ENCODE results near the gene ALKAL2. TPM values are rescaled to one million over a fixed set of nuclear protein-coding genes. Genes with fewer than 3 reads are reported as not detected.

Gene ALKAL2
- total and polyA plus RNA-seq, 2 donors (not counting 3 experiments of a cell fraction or from before 2014, with no cell fraction given) = not detected

DNA sequence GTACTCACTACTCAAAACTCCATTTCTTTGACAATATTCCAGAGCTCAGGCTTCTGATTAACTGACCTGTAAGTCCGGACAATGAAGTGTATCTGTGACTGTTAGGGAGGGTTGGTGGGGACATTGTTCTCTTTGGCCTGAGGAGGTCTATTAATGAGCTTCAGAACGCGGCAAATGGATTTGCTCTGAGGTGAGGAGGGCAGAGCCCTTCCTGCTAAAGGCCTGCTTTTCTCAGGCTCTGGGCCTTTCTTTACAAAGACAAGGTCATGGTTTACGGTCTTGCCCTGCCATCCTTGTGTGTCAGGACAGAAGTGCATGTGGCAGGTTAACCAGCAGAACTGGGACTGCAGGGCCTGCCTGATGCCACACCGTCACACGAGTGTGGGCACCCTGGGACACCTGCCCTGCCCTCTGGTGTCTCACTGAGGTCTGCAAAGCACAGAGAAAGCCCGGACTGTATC, 7.2 kb downstream of the ALKAL2 start:
- no peak for TF ChIP-seq POLR2AphosphoS5 (IDR thresholded peaks at IDR 0.05; ENCODE audit: insufficient read depth, low read depth, low read length)
- no peak for TF ChIP-seq POLR2A (IDR thresholded peaks at IDR 0.05; ENCODE audit: low read depth, low read length)
- TF ChIP-seq EZH2 (IDR thresholded peaks at IDR 0.05; ENCODE audit: borderline replicate concordance, low read depth, low read length, severe bottlenecking) = no peak
- TF ChIP-seq, protein P1, sequence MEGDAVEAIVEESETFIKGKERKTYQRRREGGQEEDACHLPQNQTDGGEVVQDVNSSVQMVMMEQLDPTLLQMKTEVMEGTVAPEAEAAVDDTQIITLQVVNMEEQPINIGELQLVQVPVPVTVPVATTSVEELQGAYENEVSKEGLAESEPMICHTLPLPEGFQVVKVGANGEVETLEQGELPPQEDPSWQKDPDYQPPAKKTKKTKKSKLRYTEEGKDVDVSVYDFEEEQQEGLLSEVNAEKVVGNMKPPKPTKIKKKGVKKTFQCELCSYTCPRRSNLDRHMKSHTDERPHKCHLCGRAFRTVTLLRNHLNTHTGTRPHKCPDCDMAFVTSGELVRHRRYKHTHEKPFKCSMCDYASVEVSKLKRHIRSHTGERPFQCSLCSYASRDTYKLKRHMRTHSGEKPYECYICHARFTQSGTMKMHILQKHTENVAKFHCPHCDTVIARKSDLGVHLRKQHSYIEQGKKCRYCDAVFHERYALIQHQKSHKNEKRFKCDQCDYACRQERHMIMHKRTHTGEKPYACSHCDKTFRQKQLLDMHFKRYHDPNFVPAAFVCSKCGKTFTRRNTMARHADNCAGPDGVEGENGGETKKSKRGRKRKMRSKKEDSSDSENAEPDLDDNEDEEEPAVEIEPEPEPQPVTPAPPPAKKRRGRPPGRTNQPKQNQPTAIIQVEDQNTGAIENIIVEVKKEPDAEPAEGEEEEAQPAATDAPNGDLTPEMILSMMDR (IDR thresholded peaks at IDR 0.05; ENCODE audit: extremely low read depth in 1 of 2, insufficient read depth in 1 of 2, low read depth in 1 of 2, low read length in 2 of 2) = no peak
- no peak for TF ChIP-seq FOS (IDR thresholded peaks at IDR 0.05; ENCODE audit: borderline replicate concordance, insufficient read depth, low read length)
- TF ChIP-seq MYC (IDR thresholded peaks at IDR 0.05; ENCODE audit: low read depth, low read length) = no peak
- no peak for TF ChIP-seq GATA2 (IDR thresholded peaks at IDR 0.05; ENCODE audit: insufficient read depth, insufficient read length, low read depth, low read length)
- TF ChIP-seq, protein P2, sequence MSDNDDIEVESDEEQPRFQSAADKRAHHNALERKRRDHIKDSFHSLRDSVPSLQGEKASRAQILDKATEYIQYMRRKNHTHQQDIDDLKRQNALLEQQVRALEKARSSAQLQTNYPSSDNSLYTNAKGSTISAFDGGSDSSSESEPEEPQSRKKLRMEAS (IDR thresholded peaks at IDR 0.05; ENCODE audit: insufficient read depth, insufficient read length) = no peak
- TF ChIP-seq JUN (IDR thresholded peaks at IDR 0.05; ENCODE audit: borderline replicate concordance, insufficient read depth, insufficient read length, low read depth) = no peak
- no peak overlapping the region for H3K4me3 ChIP-seq (replicated peaks in 1 of 3; ENCODE audit: insufficient read depth in 1 of 3, low read depth in 1 of 3, low read length in 3 of 3)
- ChIA-PET POLR2A (no interaction called here), CTCF (interaction anchor here (1.1 kb wide), 1 partner anchor 10 kb away, joined by 4 read pairs; no protein-coding TSS in a partner anchor)
- H3K9me1 ChIP-seq (replicated peaks; ENCODE audit: control insufficient read depth, extremely low read depth, insufficient read depth, low read length) = no peaks in the 10 kb centered on the region
- no peaks in the 10 kb centered on the region for H3K9me3 ChIP-seq (replicated peaks; ENCODE audit: control insufficient read depth, insufficient read depth, low read length)
- intact Hi-C loops (cut with micrococcal nuclease) (no loop called here), dilution Hi-C loops (cut with MboI; ENCODE audit: extremely low pct_ligation_motif_present, low sequenced_read_pairs) (no loop called here)
- no peak overlapping the region for H3K4me2 ChIP-seq (ENCODE audit: insufficient read depth, low read length)
- no peak overlapping the region for H2AFZ ChIP-seq (ENCODE audit: low read depth, low read length)
- H4K20me1 ChIP-seq (replicated peaks; ENCODE audit: control insufficient read depth, extremely low read depth, insufficient read depth, low read length) = peaks cover 2% of the 10 kb centered on the region
- no peak overlapping the region for H3K9ac ChIP-seq (replicated peaks; ENCODE audit: extremely low read depth, insufficient read depth, low read length)
- FAIRE-seq (no peak), DNase-seq (ENCODE audit: low read depth, low spot score) (no peak)
- peaks cover 10% of the 10 kb centered on the region for H3K79me2 ChIP-seq (ENCODE audit: control insufficient read depth, insufficient read depth, low read length)
- peaks cover 11 to 22% of the 10 kb centered on the region in 2 experiments for H3K36me3 ChIP-seq (ENCODE audit: control insufficient read depth in 2 of 2, extremely low read depth in 1 of 2, insufficient read depth in 2 of 2, low read length in 2 of 2)
- H3K4me1 ChIP-seq (ENCODE audit: control insufficient read depth, extremely low read depth, insufficient read depth, low read length) = no peaks in the 10 kb centered on the region
- H3K27me3 ChIP-seq (ENCODE audit: control insufficient read depth in 2 of 2, insufficient read depth in 2 of 2, low read length in 2 of 2) = peaks cover 0 to 4% of the 10 kb centered on the region in 2 experiments
- BruUV-seq (replicated peaks) = no TSS peak
- H3K27ac ChIP-seq (ENCODE audit: insufficient read depth, low read depth, low read length) = no peak overlapping the region
